ENCODE measurements around the gene FGFR4. TPM values are rescaled to one million over a fixed set of nuclear protein-coding genes. Genes with fewer than 3 reads are reported as not detected.

Gene FGFR4
- total RNA-seq = 10 to 100 TPM; 25.3 to 60.3 (median 28.9) TPM
- long read RNA-seq, donor 1, transcript FGFR4-207 (18 exons, 2,638 nt) = major isoform, 5 of 17 reads
- long read RNA-seq, donor 1, partial matches to known transcripts = 1 of 17 reads
- long read RNA-seq, donor 1, other reads (novel, unspliced or antisense) = 9 of 17 reads
- long read RNA-seq, donor 2, partial matches to known transcripts = 2 of 6 reads
- long read RNA-seq, donor 2, other reads (novel, unspliced or antisense) = 2 of 6 reads

GRCh38 chr5:177086654-177087397 lies at the start of gene FGFR4:
TSS of gene FGFR4 (plus strand) at chr5:177086915. CDS start at chr5:177089603, 2,688 bp downstream.
- DNase-seq (peak; percentile 89 to 94 (median 92)), ATAC-seq (peak; percentile 85)
- Histone ChIP-seq H3K4me3 (peak within 1 kb of the TSS; percentile 25), H3K9me3 (no peaks in the 10 kb centered on the region), H3K36me3 (ENCODE audit: low read depth) (no peaks in the 10 kb centered on the region), H3K4me1 (ENCODE audit: low read depth) (peaks cover 37% of the 10 kb centered on the region)
- intact Hi-C loops (cut with DNase I, micrococcal nuclease) = no loop called here
- peak; percentile 88 for TF ChIP-seq CTCF (IDR thresholded peaks at IDR 0.05)

- H3K4me3 ChIP-seq = no peak overlapping the region
- intact Hi-C loops (cut with DNase I, micrococcal nuclease) = no loop called here
- TF ChIP-seq CTCF (IDR thresholded peaks at IDR 0.05) = no peak
- ATAC-seq (no peak), DNase-seq (no peak)
- H3K4me1 ChIP-seq (ENCODE audit: low read depth) = no peaks in the 10 kb centered on the region
- no peaks in the 10 kb centered on the region for H3K36me3 ChIP-seq (ENCODE audit: low read depth)
- no peaks in the 10 kb centered on the region for H3K9me3 ChIP-seq
These were observed 49.8 kb upstream of the FGFR4 start for GRCh38 chr5:177036921-177037320.

GRCh38 chr5:177040814-177041420 lies 45.8 kb upstream of the FGFR4 start:
- ATAC-seq (no peak), DNase-seq (no peak)
- intact Hi-C loops (cut with DNase I, micrococcal nuclease) = no loop called here
- H3K9me3 ChIP-seq = no peaks in the 10 kb centered on the region
- TF ChIP-seq CTCF (IDR thresholded peaks at IDR 0.05) = no peak
- no peaks in the 10 kb centered on the region for H3K36me3 ChIP-seq (ENCODE audit: low read depth)
- no peaks in the 10 kb centered on the region for H3K4me1 ChIP-seq (ENCODE audit: low read depth)
- no peak overlapping the region for H3K4me3 ChIP-seq

GRCh38 chr5:177041936-177042335 lies 44.8 kb upstream of the FGFR4 start:
- intact Hi-C loops (cut with DNase I, micrococcal nuclease) = no loop called here
- no peak for DNase-seq
- no peak for ATAC-seq
- no peak for TF ChIP-seq CTCF (IDR thresholded peaks at IDR 0.05)
- Histone ChIP-seq H3K9me3 (no peaks in the 10 kb centered on the region), H3K36me3 (ENCODE audit: low read depth) (no peaks in the 10 kb centered on the region), H3K4me3 (no peak overlapping the region), H3K4me1 (ENCODE audit: low read depth) (no peaks in the 10 kb centered on the region)

GRCh38 chr5:177043114-177043513 lies 43.6 kb upstream of the FGFR4 start:
- no peak for ATAC-seq

More at GRCh38 chr5:177043114-177043513, 43.6 kb upstream of the FGFR4 start:
- H3K36me3 ChIP-seq (ENCODE audit: low read depth) = no peaks in the 10 kb centered on the region
- no peak for DNase-seq
- no peak for TF ChIP-seq CTCF (IDR thresholded peaks at IDR 0.05)
- H3K4me1 ChIP-seq (ENCODE audit: low read depth) = no peaks in the 10 kb centered on the region
- intact Hi-C loops (cut with DNase I, micrococcal nuclease) = no loop called here
- no peak overlapping the region for H3K4me3 ChIP-seq
- H3K9me3 ChIP-seq = no peaks in the 10 kb centered on the region

Data from mucosa of descending colon (tissue), 3 donors.